ENCODE data around the gene NDST3.

GRCh38 chr4:118281611-118282442 is 247.5 kb downstream of the NDST3 start:
- TF ChIP-seq CTCF (IDR thresholded peaks at IDR 0.05) (no peak), POLR2A (IDR thresholded peaks at IDR 0.05) (no peak)

Measured in breast epithelium (tissue), 3 donors.